Aorta (tissue), 5 donors: ENCODE data around the gene SACS. TPM values are rescaled to one million over a fixed set of nuclear protein-coding genes. Genes with fewer than 3 reads are reported as not detected.

ENCODE experiments used
- ATAC-seq: fragments of 200-7000 bp; cut with Tn5 transposase; one replicate; pipeline ENCODE4 v1.9.1; 2022; ENCODE audit warnings: moderate library complexity; ENCODE audit not compliant: low FRiP score
- DNase-seq, 2 donors: peaks; one replicate each; pipeline ENCODE4 v3.0.0-alpha.2; 2020
- H3K27ac ChIP-seq, 2 donors: one replicate each; pipeline ENCODE4 v1.5.1; 2013; ENCODE audit warnings: low read length in 2 of 2, mild to moderate bottlenecking in 2 of 2, moderate library complexity in 2 of 2, control low read depth in 1 of 2, inconsistent platforms in 1 of 2, low read depth in 1 of 2
- H3K27me3 ChIP-seq, 2 donors: one replicate each; pipeline ENCODE4 v1.6.1; 2013; ENCODE audit warnings: control low read depth in 1 of 2, low read length in 1 of 2, mild to moderate bottlenecking in 1 of 2, moderate library complexity in 1 of 2; ENCODE audit not compliant: insufficient read depth in 2 of 2, control insufficient read depth in 1 of 2
- H3K36me3 ChIP-seq, 2 donors: one replicate each; pipeline ENCODE4 v1.6.1; 2013; ENCODE audit warnings: control low read depth in 1 of 2, low read length in 1 of 2, mild to moderate bottlenecking in 1 of 2; ENCODE audit not compliant: insufficient read depth in 2 of 2, control insufficient read depth in 1 of 2
- H3K4me1 ChIP-seq, 2 donors: one replicate each; pipeline ENCODE4 v1.6.1; 2013; ENCODE audit warnings: low read length in 2 of 2, control low read depth in 1 of 2, mild to moderate bottlenecking in 1 of 2, moderate library complexity in 1 of 2; ENCODE audit not compliant: insufficient read depth in 2 of 2, control insufficient read depth in 1 of 2
- H3K4me3 ChIP-seq, 2 donors: one replicate each; pipeline ENCODE4 v1.5.1; 2013; ENCODE audit warnings: low read length in 2 of 2, control low read depth in 1 of 2, mild to moderate bottlenecking in 1 of 2
- H3K9me3 ChIP-seq: one replicate; pipeline ENCODE4 v1.6.1; 2013; ENCODE audit warnings: mild to moderate bottlenecking, low read length; ENCODE audit not compliant: control insufficient read depth
- WGBS, 2 donors: extraction: QIAGEN DNeasy Blood & Tissue Kit; methylation state at CpG; one replicate each; pipeline ENCODE4 v1.1.7; 2013; 5-methylcytosine and 5-hydroxymethylcytosine counted together
- intact Hi-C, 2 donors: fragments of 100-400 bp; cut with DNase I; formaldehyde crosslinking; loops; one replicate each; pipeline versions ENCODE4 v1.14.2 to v1.15.0; 2022
- polyA plus RNA-seq, 2 donors: library from polyadenylated mRNA; stranded (reverse); fragments of 200-250 nt; gene quantifications; one replicate each; pipeline ENCODE4 v1.2.3, GENCODE V29; 2013
- total RNA-seq, 2 donors: library from RNA; stranded (reverse); fragmentation: NEBNext Ultra II Directional; extraction: Animal tissue kit (Norgen Biotek cat#: 25700); gene quantifications; one replicate each; pipeline ENCODE4 v1.2.1, GENCODE V29; 2021
- donor health status: healthy with polysubstance abuse.
- donor health status: Bipolar disorder and iron deficiency.
- donor health status: DM: no; HTN: no; CAD: no.
- donor health status: DM: no; HTN: no; CAD: no.
- donor health status: DM: yes; HTN: yes; CAD: no.

SACS gene
- total and polyA plus RNA-seq, 4 donors: 3.0 to 79.0 (median 26.2) TPM

DNA sequence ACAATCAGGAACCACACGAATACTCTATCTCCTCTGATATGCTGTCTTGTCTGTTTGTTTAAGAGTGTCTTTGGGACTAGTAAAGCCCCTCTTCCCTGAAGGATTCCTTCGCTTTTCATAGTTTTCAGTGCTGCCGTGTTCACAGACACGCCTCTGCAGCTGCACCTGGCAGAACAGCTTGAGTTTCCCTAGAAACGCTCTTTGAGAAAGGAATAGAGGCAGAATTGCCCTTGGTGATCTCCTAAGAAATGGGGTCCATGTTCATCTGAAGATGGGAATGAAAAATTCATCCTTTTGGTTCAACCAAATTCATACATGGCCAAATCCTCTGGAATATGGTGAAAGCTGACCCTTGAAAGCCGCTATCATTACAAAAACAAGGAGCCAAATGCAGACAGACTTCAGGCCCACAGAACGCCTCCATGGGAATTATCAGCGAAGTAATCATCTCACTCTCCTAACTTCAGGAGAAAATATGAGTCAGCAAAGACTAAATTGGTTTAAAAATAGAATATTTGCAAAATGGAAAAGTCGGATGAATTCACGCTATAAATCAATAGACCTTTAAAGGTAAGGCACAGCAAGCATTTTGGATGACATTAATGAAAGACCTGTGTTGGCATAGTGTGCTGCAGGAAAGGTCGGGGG is 5.5 kb downstream of the SACS start:
- Histone ChIP-seq H3K4me3 (no peak overlapping the region), H3K36me3 (no peaks in the 10 kb centered on the region), H3K9me3 (no peaks in the 10 kb centered on the region), H3K27me3 (no peaks in the 10 kb centered on the region), H3K27ac (peak overlapping the region; percentile 69 to 84), H3K4me1 (no peaks in the 10 kb centered on the region)
- no peak for DNase-seq
- ATAC-seq: peak; percentile 33
- WGBS, 2 donors: 30 to 44% methylated on average over 11 of the region's 11 CpGs
- intact Hi-C loops: loop anchor here (1.0 to 10.0 kb wide), 4 partner anchors 34 to 103 kb away; no protein-coding TSS in a partner anchor

GRCh38 chr13:23427342-23427843 is 6.1 kb downstream of the SACS start:
- intact Hi-C loops: loop anchor here (1.0 to 10.0 kb wide), 4 partner anchors 35 to 103 kb away; no protein-coding TSS in a partner anchor
- H3K4me3 ChIP-seq: no peak overlapping the region

DNA sequence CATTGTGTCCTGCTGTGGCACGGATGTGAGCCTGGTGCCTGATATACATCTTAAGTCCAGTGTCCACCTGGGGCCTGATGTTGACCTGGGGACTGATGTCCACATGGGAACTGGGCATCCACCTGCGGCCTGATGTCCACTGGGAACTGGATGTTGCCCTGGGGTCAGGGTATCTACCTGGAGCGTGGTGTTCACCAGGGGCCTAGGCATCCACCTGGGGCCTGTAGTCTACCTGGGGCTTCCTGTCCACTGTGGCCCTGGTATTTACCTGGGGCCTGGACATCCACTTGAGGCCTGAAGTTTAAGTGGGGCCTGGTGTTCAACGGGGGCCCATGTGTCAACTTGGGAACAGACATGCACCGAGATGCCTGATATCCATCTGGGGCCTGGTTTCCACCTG is 11.9 kb downstream of the SACS start:
- Histone ChIP-seq H3K27ac (no peak overlapping the region), H3K4me1 (no peaks in the 10 kb centered on the region), H3K4me3 (no peak overlapping the region), H3K36me3 (no peaks in the 10 kb centered on the region), H3K27me3 (no peaks in the 10 kb centered on the region), H3K9me3 (no peaks in the 10 kb centered on the region)
- 97 to 100% methylated on average over 5 of the region's 5 CpGs for WGBS, 2 donors
- DNase-seq (no peak), ATAC-seq (no peak)
- intact Hi-C loops: loop anchor here in 1 of 2 donors (10.0 kb wide), 1 partner anchor 97 kb away; no protein-coding TSS in a partner anchor

More at GRCh38 chr13:23427342-23427843, 6.1 kb downstream of the SACS start:
- Histone ChIP-seq H3K27me3 (no peaks in the 10 kb centered on the region), H3K4me1 (no peaks in the 10 kb centered on the region), H3K27ac (peak overlapping the region; percentile 69 to 84), H3K9me3 (no peaks in the 10 kb centered on the region), H3K36me3 (no peaks in the 10 kb centered on the region)
- ATAC-seq (peak; percentile 89), DNase-seq (peak in 1 of 2 donors; percentile 64)
- WGBS, 2 donors: 5 to 6% methylated on average over 7 of the region's 7 CpGs

DNA sequence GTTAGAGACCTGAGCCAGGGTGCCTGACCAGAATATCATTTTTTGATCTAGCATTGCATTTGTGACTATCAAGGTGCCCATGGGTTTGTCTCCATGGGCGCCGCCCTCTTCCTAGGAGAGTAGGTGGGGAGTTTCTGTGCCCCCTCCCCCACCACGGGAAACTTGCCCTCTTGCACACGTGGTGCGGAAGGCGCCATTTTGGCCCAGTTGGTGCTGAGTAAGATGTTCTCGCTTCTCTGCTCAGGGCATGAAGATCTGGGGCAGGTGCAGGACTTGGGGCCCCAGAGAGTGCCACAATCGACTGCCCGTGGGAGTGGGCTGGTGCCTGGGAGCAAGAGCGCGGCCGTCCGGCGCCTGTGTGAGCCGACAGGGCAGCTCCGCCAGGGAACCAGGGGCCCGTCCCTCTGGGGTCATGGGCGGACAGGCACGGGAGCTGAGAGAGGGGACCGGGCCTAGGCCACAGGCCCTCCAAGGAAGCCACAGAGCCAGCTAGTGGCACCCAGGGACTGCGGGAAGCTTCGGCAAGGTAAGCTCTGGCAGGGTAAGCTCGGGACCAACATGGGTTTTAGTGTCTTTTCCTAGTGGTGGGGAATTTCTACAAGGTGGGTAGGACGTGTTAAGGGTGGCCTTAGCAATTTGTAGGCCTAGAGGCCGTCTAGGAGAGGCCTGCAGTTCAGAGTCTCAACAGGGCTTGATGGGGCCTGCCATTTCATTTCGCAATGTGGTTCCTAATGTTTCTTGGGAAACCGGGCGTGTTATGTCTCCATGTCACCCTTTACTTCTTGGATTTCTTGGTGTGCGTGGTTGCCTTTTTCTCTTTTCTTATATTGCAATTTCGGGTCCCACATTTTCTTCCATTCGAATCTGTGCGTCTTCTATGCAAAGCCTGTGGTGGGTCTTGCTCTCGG is 14.5 kb downstream of the SACS start:
- 98% methylated on average over 30 to 33 of the region's 33 CpGs for WGBS, 2 donors
- Histone ChIP-seq H3K36me3 (no peaks in the 10 kb centered on the region), H3K27ac (no peak overlapping the region), H3K4me3 (no peak overlapping the region), H3K9me3 (no peaks in the 10 kb centered on the region), H3K27me3 (no peaks in the 10 kb centered on the region), H3K4me1 (no peaks in the 10 kb centered on the region)
- ATAC-seq (peak; percentile 60), DNase-seq (no peak)
- intact Hi-C loops: no loop called here

- DNase-seq: no peak
- Histone ChIP-seq H3K27me3 (no peaks in the 10 kb centered on the region), H3K4me3 (no peak overlapping the region), H3K36me3 (no peaks in the 10 kb centered on the region), H3K4me1 (no peaks in the 10 kb centered on the region), H3K27ac (no peak overlapping the region), H3K9me3 (no peaks in the 10 kb centered on the region)
- no peak for ATAC-seq
- intact Hi-C loops: loop anchor here in 1 of 2 donors (5.0 kb wide), 1 partner anchor 37 kb away; no protein-coding TSS in a partner anchor
- 93 to 97% methylated on average over 2 of the region's 2 CpGs for WGBS, 2 donors
These were observed 18.8 kb downstream of the SACS start for GRCh38 chr13:23414682-23415081.

- 59 to 65% methylated on average over 11 of the region's 11 CpGs for WGBS, 2 donors
- DNase-seq: no peak
- intact Hi-C loops: loop anchor here in 1 of 2 donors (5.0 kb wide), 1 partner anchor 34 kb away; no protein-coding TSS in a partner anchor
These were observed 21.8 kb downstream of the SACS start for GRCh38 chr13:23411706-23412105.

DNA sequence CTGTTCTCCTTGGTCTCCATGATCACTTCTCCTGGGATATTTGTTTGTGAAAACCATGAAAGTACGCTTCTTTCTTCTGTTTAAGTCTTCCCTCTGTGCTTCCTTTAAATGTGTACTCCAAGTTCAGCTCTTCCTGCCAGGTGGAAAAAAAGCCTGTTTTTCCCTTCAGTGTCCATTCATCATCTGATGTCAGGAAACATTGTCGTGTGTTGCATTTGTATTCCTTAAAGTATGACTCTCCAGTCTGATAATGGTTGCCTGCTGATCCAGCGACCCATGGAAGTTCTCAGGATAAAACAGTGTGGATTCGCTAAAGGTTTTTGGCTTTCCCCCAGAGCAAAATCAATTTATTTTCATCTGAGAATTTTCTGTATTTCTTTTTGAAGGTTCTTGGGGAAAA is 22.3 kb downstream of the SACS start:
- H3K9me3 ChIP-seq: no peaks in the 10 kb centered on the region
- no peak overlapping the region for H3K27ac ChIP-seq
- no peaks in the 10 kb centered on the region for H3K4me1 ChIP-seq
- no peak for ATAC-seq
- 60 to 62% methylated on average over 4 of the region's 4 CpGs for WGBS, 2 donors
- intact Hi-C loops: loop anchor here in 1 of 2 donors (5.0 kb wide), 1 partner anchor 34 kb away; no protein-coding TSS in a partner anchor
- no peak for DNase-seq
- no peaks in the 10 kb centered on the region for H3K27me3 ChIP-seq
- no peaks in the 10 kb centered on the region for H3K36me3 ChIP-seq
- H3K4me3 ChIP-seq: no peak overlapping the region

More at GRCh38 chr13:23411706-23412105, 21.8 kb downstream of the SACS start:
- Histone ChIP-seq H3K27me3 (no peaks in the 10 kb centered on the region), H3K27ac (no peak overlapping the region), H3K4me3 (no peak overlapping the region), H3K36me3 (no peaks in the 10 kb centered on the region), H3K4me1 (no peaks in the 10 kb centered on the region), H3K9me3 (no peaks in the 10 kb centered on the region)
- ATAC-seq: no peak

- H3K27ac ChIP-seq: no peak overlapping the region
- no peaks in the 10 kb centered on the region for H3K27me3 ChIP-seq
- no peaks in the 10 kb centered on the region for H3K36me3 ChIP-seq
- 89 to 94% methylated on average over 5 of the region's 5 CpGs for WGBS, 2 donors
- ATAC-seq (no peak), DNase-seq (no peak)
- no peaks in the 10 kb centered on the region for H3K9me3 ChIP-seq
- H3K4me3 ChIP-seq: no peak overlapping the region
- no peaks in the 10 kb centered on the region for H3K4me1 ChIP-seq
- intact Hi-C loops: no loop called here
These were observed 25.5 kb downstream of the SACS start for GRCh38 chr13:23408026-23408425.
